IPS DF 4.7 (cell line): ENCODE measurements around the gene CCNT2.
"Not testable (repeated sequence)": the region's sequence is repeated elsewhere in the genome, so short reads cannot be mapped to it uniquely, and the experiment has no call there.

Experiments
- DNase-seq: peaks from one replicate; pipeline ENCODE4 v3.0.0-alpha.2; 2013; ENCODE audit warnings: low spot score; ENCODE audit errors: extremely low read depth

Gene CCNT2

GRCh38 chr2:134917888-134918525, 615 bp upstream of the CCNT2 start:
- DNase-seq: peak; percentile 36

- no peak for DNase-seq
These were observed 954 bp downstream of the CCNT2 start for GRCh38 chr2:134919341-134920210.

- no peak for DNase-seq
These were observed 6.3 kb downstream of the CCNT2 start for GRCh38 chr2:134924912-134925311.

GRCh38 chr2:134926231-134926931, 7.8 kb downstream of the CCNT2 start:
- no peak for DNase-seq

GRCh38 chr2:134927195-134927594, 8.6 kb downstream of the CCNT2 start:
- DNase-seq: no peak

GRCh38 chr2:134932864-134933526, 14.4 kb downstream of the CCNT2 start:
- no peak for DNase-seq

GRCh38 chr2:134933732-134934131, 15.1 kb downstream of the CCNT2 start:
- no peak for DNase-seq

GRCh38 chr2:134934150-134934549, 15.5 kb downstream of the CCNT2 start:
- DNase-seq: no peak

GRCh38 chr2:134934641-134935040, 16.0 kb downstream of the CCNT2 start:
- DNase-seq: no peak

- DNase-seq: no peak
These were observed 18.1 kb downstream of the CCNT2 start for GRCh38 chr2:134936691-134937090.

- DNase-seq: no peak
These were observed 24.9 kb downstream of the CCNT2 start for GRCh38 chr2:134943540-134943939.

- DNase-seq: no peak
These were observed 26.4 kb downstream of the CCNT2 start for GRCh38 chr2:134944975-134945374.

- no peak for DNase-seq
These were observed 27.5 kb downstream of the CCNT2 start for GRCh38 chr2:134946073-134946472.

GRCh38 chr2:134949981-134950708, 31.5 kb downstream of the CCNT2 start:
- no peak for DNase-seq

GRCh38 chr2:134950886-134951285, 32.3 kb downstream of the CCNT2 start:
- DNase-seq: no peak

GRCh38 chr2:134952608-134953007, 34.0 kb downstream of the CCNT2 start:
- DNase-seq: no peak

- no peak for DNase-seq
These were observed 35.4 kb downstream of the CCNT2 start for GRCh38 chr2:134954065-134954464.

GRCh38 chr2:134955744-134956143, 37.1 kb downstream of the CCNT2 start:
- no peak for DNase-seq

GRCh38 chr2:134957477-134957876, 38.9 kb downstream of the CCNT2 start:
- DNase-seq: no peak

GRCh38 chr2:134967166-134967565, 48.5 kb downstream of the CCNT2 start:
- DNase-seq: not testable (repeated sequence)
